GM18909 (cell line): Measurements from ENCODE around the gene EFEMP1.
"Not testable (repeated sequence)": the region's sequence is repeated elsewhere in the genome, so short reads cannot be mapped to it uniquely, and the experiment has no call there.

Source experiments
- ATAC-seq: cut with Tn5 transposase; IDR thresholded peaks from one replicate; pipeline ENCODE4 v1.9.1; 2021; ENCODE audit warnings: mild to moderate bottlenecking; ENCODE audit not compliant: unreplicated experiment, poor library complexity

EFEMP1 gene

DNA sequence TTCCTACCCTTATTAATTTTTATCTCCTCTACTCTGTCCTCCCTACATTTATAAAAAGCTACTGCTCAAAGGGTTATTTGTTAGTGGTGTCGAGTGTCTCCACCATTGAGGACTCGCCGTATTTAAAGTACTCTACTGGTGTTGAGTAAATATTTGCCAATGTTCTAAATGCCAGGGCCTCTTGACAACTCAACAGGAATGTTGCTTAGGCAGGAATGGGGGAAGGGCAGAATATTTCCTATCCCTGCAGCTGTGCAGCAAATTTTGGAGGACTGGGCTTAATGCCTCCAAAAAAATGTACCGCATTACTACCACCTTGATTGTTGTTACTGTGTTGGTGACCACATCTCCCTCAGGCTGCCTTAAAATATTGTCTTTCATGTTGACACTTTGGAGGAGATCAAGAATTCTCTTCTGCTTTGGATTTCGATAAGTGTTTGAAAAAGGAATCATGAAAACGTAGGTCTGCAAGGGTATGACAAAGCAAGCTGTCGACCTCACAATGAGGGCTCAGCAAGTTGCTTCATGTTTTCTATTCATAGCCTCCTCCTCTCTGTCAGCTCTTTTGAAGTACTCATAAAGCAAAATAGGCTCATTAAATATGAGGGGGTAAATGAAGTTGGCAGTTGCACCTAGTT is 84.3 kb downstream of the EFEMP1 start:
- no peak for ATAC-seq

GRCh38 chr2:55838653-55839052 is 84.9 kb downstream of the EFEMP1 start:
- no peak for ATAC-seq

GRCh38 chr2:55838117-55838516 is 85.5 kb downstream of the EFEMP1 start:
- not testable (repeated sequence) for ATAC-seq

GRCh38 chr2:55837073-55837472 is 86.5 kb downstream of the EFEMP1 start:
- no peak for ATAC-seq

DNA sequence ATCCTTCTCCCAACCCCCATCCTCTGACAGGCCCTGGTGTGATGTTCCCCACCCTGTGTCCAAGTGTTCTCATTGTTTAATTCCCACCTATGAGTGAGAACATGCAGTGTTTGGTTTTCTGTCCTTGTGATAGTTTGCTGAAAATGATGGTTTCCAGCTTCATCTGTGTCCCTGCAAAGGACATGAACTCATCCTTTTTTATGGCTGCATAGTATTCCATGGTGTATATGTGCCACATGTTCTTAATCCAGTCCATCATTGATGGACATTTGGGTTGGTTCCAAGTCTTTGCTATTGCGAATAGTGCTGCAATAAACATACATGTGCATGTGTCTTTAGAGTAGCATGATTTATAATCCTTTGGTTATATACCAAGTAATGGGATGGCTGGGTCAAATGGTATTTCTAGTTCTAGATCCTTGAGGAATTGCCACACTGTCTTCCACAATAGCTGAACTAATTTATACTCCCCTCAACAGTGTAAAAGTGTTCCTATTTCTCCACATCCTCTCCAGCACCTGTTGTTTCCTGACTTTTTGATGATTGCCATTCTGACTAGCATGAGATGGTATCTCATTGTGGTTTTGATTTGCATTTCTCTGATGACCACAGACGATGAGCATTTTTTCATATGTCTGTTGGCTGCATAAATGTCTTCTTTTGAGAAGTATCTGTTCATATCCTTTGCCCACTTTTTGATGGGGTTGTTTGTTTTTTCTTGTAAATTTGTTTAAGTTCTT is 91.7 kb downstream of the EFEMP1 start:
- ATAC-seq: not testable (repeated sequence)

DNA sequence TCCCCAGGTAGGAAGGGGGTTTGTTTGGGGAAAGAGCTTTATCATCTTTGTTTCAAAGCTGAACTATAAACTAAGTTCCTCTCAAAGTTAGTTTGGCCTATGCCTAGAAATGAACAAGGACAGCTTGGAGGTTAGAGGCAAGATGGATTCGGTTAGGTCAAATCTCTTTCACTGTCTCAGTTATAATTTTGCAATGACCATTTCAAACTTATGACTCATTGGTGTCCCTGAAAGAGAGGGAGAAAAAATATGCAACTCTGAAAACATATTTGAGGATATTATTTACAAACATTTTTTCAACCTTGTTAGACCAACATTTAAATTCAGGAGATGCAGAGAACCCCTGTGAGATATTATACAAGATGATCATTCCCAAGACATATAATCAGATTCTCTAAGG is 95.7 kb downstream of the EFEMP1 start:
- no peak for ATAC-seq

DNA sequence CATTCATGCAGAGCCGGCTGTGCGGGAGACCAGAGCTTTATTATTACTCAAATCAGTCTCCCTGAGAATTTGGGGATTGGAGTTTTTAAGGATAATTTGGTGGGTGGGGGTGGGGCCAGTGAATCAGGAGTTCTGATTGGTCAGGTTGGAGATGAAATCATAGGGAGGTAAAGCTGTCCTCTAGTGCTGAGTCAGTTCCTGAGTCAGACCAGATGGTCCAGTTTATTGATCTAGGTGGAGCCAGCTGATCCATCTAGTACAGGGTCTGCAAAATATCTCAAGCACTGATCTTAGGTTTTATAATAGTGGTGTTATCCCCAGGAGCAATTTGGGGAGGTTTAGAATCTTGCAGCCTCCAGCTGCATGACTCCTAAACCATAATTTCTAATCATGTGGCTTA is 96.2 kb downstream of the EFEMP1 start:
- ATAC-seq: not testable (repeated sequence)

DNA sequence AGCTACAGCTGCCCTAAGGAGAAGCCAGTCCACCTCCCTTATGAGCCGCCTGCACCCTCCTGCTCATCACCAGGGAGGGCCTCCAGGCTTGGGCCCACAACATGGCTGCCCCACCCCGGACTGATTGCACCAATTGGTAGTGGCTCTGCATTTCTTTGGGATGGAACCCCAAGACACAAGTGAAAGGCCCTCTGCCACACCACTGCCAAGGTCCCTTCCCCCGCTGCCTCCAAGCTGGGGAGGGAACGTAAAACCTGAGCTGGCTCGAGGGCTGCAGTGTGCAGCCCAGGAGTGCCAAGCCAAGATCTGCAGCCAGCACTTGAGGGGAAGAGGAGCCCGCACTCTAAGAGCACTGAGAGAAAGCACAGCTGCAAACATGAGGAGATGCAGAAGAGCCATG is 97.3 kb downstream of the EFEMP1 start:
- no peak for ATAC-seq

DNA sequence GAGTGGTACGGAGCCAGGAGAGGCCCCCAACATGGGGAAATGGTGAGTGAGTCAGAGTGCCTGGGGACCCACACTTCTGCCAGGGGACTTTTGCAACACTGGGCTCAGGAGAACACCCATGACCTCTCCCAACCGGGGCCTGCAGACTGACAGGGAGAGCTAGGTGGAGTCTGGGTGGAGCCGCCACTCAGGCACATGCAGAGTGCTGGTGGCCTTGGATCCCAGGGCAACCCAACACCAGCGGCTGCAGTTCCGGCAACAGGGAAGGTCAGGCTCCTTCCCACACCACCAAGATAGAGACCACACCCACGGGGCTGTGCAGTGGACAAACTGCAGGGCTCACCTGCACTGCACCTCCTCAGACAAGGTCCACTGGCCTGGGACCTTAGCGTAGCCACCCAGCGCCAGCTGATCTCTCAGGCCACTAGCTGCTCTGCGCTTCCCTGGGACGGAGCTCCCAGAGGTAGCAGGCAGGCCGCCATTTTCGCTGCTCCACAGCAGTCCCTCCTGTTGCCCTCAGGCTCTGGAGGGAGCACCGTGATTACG is 99.0 kb downstream of the EFEMP1 start:
- no peak for ATAC-seq
